Fibroblast of lung (primary cell): ENCODE measurements around the gene MAP3K10. TPM values are rescaled to one million over a fixed set of nuclear protein-coding genes. Genes with fewer than 3 reads are reported as not detected.

ENCODE experiments used
- DNase-seq, 2 donors: peaks; one replicate each; pipeline versions ENCODE4 v3.0.0 to v3.0.0-alpha.2; 2010; ENCODE audit warnings: low read depth in 2 of 2
- H2AFZ ChIP-seq: 2 replicates; pipeline ENCODE4 v1.5.1; 2012; ENCODE audit warnings: low read length, control low read depth, inconsistent platforms
- H3K27ac ChIP-seq: 2 replicates; pipeline ENCODE4 v1.5.1; 2011; ENCODE audit warnings: low read length, control low read depth; ENCODE audit not compliant: insufficient read depth
- H3K27me3 ChIP-seq: 2 replicates; pipeline ENCODE4 v1.5.1; 2011; ENCODE audit warnings: mild to moderate bottlenecking, low read length; ENCODE audit not compliant: control insufficient read depth, insufficient read depth
- H3K36me3 ChIP-seq: 2 replicates; pipeline ENCODE4 v1.5.1; 2011; ENCODE audit warnings: low read length; ENCODE audit not compliant: control insufficient read depth, insufficient read depth
- H3K4me1 ChIP-seq: 2 replicates; pipeline ENCODE4 v1.5.1; 2011; ENCODE audit warnings: low read length; ENCODE audit not compliant: control insufficient read depth, insufficient read depth; ENCODE audit errors: extremely low read depth
- H3K4me2 ChIP-seq: 2 replicates; pipeline ENCODE4 v1.5.1; 2011; ENCODE audit warnings: low read length, control low read depth; ENCODE audit not compliant: insufficient read depth; ENCODE audit errors: extremely low read depth
- H3K4me3 ChIP-seq, 4 experiments: fragments of 200-600 bp in 1 of 4; sonication (generic) in 1 of 4; replicated peaks in 1 of 4; 2 replicates each; pipeline ENCODE4 v1.5.1; 2011 to 2016; ENCODE audit warnings: low read length in 4 of 4, low read depth in 3 of 4, mild to moderate bottlenecking in 3 of 4, control low read depth in 2 of 4, inconsistent platforms in 1 of 4, mixed read lengths in 1 of 4; ENCODE audit not compliant: insufficient read depth in 1 of 4; ENCODE audit errors: control extremely low read depth in 1 of 4
- H3K79me2 ChIP-seq: 2 replicates; pipeline ENCODE4 v1.5.1; 2012; ENCODE audit warnings: mild to moderate bottlenecking, low read length, inconsistent platforms; ENCODE audit not compliant: control insufficient read depth, insufficient read depth
- H3K9ac ChIP-seq: 2 replicates; pipeline ENCODE4 v1.5.1; 2011; ENCODE audit warnings: mild to moderate bottlenecking, low read length, control low read depth; ENCODE audit not compliant: insufficient read depth
- H3K9me3 ChIP-seq: 2 replicates; pipeline ENCODE4 v1.5.1; 2012; ENCODE audit warnings: low read depth, low read length; ENCODE audit not compliant: control insufficient read depth, insufficient read depth
- H4K20me1 ChIP-seq: 2 replicates; pipeline ENCODE4 v1.5.1; 2011; ENCODE audit warnings: low read length; ENCODE audit not compliant: control insufficient read depth, insufficient read depth; ENCODE audit errors: extremely low read depth
- CTCF ChIP-seq, 2 donors: IDR thresholded peaks in 1 of 2; conservative IDR thresholded peaks in 1 of 2; 1 replicate in 1 of 2; 2 replicates in 1 of 2; pipeline ENCODE4 v1.5.1; 2011 to 2012; ENCODE audit warnings: low read length in 2 of 2, control low read depth in 1 of 2, inconsistent platforms in 1 of 2, low read depth in 1 of 2, mild to moderate bottlenecking in 1 of 2
- EZH2 ChIP-seq: IDR thresholded peaks from 2 replicates; pipeline ENCODE4 v1.5.1; 2012; ENCODE audit warnings: low read length, control low read depth, mild to moderate bottlenecking; ENCODE audit errors: missing control alignments
- polyA plus RNA-seq, 2 donors: library from polyadenylated mRNA; depleted of rRNA in 1 of 2; stranded (reverse) in 1 of 2; unstranded in 1 of 2; fragments of >200 nt; gene quantifications; 2 replicates each; pipeline ENCODE4 v1.2.1, GENCODE V29; 2011 to 2012; ENCODE audit warnings: missing spikeins in 1 of 2
- total RNA-seq: library from RNA; depleted of rRNA; stranded (reverse); fragments of >200 nt; gene quantifications from 2 replicates; pipeline ENCODE4 v1.2.1, GENCODE V29; 2014

Gene MAP3K10
- total and polyA plus RNA-seq, 2 donors (not counting 1 experiment from before 2014, with no cell fraction given): 2.7 to 7.4 TPM

- H3K9me3 ChIP-seq: no peaks in the 10 kb centered on the region
- no peak overlapping the region for H2AFZ ChIP-seq
- peaks cover 15% of the 10 kb centered on the region for H3K36me3 ChIP-seq
- DNase-seq: no peak
- no peak overlapping the region for H3K4me3 ChIP-seq
- H3K9ac ChIP-seq: no peak overlapping the region
- no peaks in the 10 kb centered on the region for H4K20me1 ChIP-seq
- H3K79me2 ChIP-seq: no peaks in the 10 kb centered on the region
- H3K27ac ChIP-seq: no peak overlapping the region
- H3K4me2 ChIP-seq: no peak overlapping the region
- TF ChIP-seq CTCF (conservative IDR thresholded peaks at IDR 0.05 in 1 of 2, IDR thresholded peaks at IDR 0.05 in 1 of 2; ENCODE audit: low read depth in 1 of 2, low read length in 2 of 2) (no peak), EZH2 (no peak)
- H3K4me1 ChIP-seq: peaks cover 8% of the 10 kb centered on the region
- H3K27me3 ChIP-seq: no peaks in the 10 kb centered on the region
Observed at GRCh38 chr19:40234429-40235237, 43.4 kb downstream of the MAP3K10 start.

GRCh38 chr19:40235238-40236025 is 44.2 kb downstream of the MAP3K10 start:
- DNase-seq: no peak
- peaks cover 16% of the 10 kb centered on the region for H3K36me3 ChIP-seq
- no peaks in the 10 kb centered on the region for H3K9me3 ChIP-seq
- no peak overlapping the region for H3K4me2 ChIP-seq
- H3K4me3 ChIP-seq: no peak overlapping the region
- no peaks in the 10 kb centered on the region for H3K27me3 ChIP-seq
- H2AFZ ChIP-seq: no peak overlapping the region
- peaks cover 8% of the 10 kb centered on the region for H3K4me1 ChIP-seq
- no peak overlapping the region for H3K27ac ChIP-seq
- TF ChIP-seq EZH2: no peak
- H3K9ac ChIP-seq: no peak overlapping the region
- no peaks in the 10 kb centered on the region for H3K79me2 ChIP-seq
- no peaks in the 10 kb centered on the region for H4K20me1 ChIP-seq

GRCh38 chr19:40236026-40236355 is 44.8 kb downstream of the MAP3K10 start:
- Histone ChIP-seq H3K36me3 (peaks cover 17% of the 10 kb centered on the region), H3K9me3 (no peaks in the 10 kb centered on the region), H3K4me1 (peaks cover 8% of the 10 kb centered on the region), H3K4me3 (no peak overlapping the region), H4K20me1 (no peaks in the 10 kb centered on the region), H3K79me2 (no peaks in the 10 kb centered on the region), H2AFZ (no peak overlapping the region), H3K27me3 (no peaks in the 10 kb centered on the region), H3K4me2 (no peak overlapping the region), H3K9ac (no peak overlapping the region), H3K27ac (no peak overlapping the region)
- no peak for DNase-seq
- TF ChIP-seq EZH2: no peak
- no peak for TF ChIP-seq CTCF (conservative IDR thresholded peaks at IDR 0.05 in 1 of 2, IDR thresholded peaks at IDR 0.05 in 1 of 2; ENCODE audit: low read depth in 1 of 2, low read length in 2 of 2)
